K562 (cell line): ENCODE results near the gene IGLON5. TPM values are rescaled to one million over a fixed set of nuclear protein-coding genes. Genes with fewer than 3 reads are reported as not detected.

Experiments
- BMI1 ChIP-seq: fragments of 150-350 bp; IDR thresholded peaks from 2 replicates; pipeline ENCODE4 v1.6.1; 2014; ENCODE audit warnings: low read length
- EGR1 ChIP-seq: fragments of 450-650 bp; conservative IDR thresholded peaks from 2 replicates; pipeline ENCODE4 v1.6.1; 2017; ENCODE audit warnings: mild to moderate bottlenecking
- FUS ChIP-seq: fragments of 200-400 bp; formaldehyde crosslinking; optimal IDR thresholded peaks from 2 replicates; pipeline ENCODE3; 2017; ENCODE audit warnings: low read depth, low read length
- HNRNPLL ChIP-seq: fragments of 200-400 bp; formaldehyde crosslinking; IDR thresholded peaks from 2 replicates; pipeline ENCODE4 v1.6.1; 2017; ENCODE audit warnings: low read length, low read depth, mild to moderate bottlenecking; ENCODE audit not compliant: poor library complexity, severe bottlenecking
- KHSRP ChIP-seq: fragments of 450-650 bp; IDR thresholded peaks from 2 replicates; pipeline ENCODE4 v1.6.1; 2017
- SAP30 ChIP-seq: fragments of 200-600 bp; sonication (generic); IDR thresholded peaks from 2 replicates; pipeline ENCODE4 v1.6.1; 2012; ENCODE audit warnings: borderline replicate concordance, low read depth, mild to moderate bottlenecking, moderate library complexity, low read length, control low read depth, inconsistent platforms; ENCODE audit not compliant: insufficient read depth, poor library complexity, severe bottlenecking
- THAP7 ChIP-seq: fragments of 250-450 bp; sonication (Bioruptor Pico); IDR thresholded peaks from 2 replicates; pipeline ENCODE4 v1.5.0; 2021
- polyA plus RNA-seq, 8 experiments: library from polyadenylated mRNA; depleted of rRNA in 4 of 8; stranded (reverse) in 5 of 8; unstranded in 3 of 8; fragments of >200 nt; fragmentation: Nextera tagmentation in 2 of 8; fragmentation: Illumina TruSeq in 1 of 8; extraction: Ambion mirVana in 2 of 8; extraction: Trizol in 1 of 8; gene quantifications; 2 replicates each; pipeline versions ENCODE4 v1.2.1 to v1.2.3, GENCODE V29; 2011 to 2014; ENCODE audit warnings: inconsistent platforms in 1 of 8, missing spikeins in 1 of 8
- total RNA-seq, 7 experiments: library from RNA; depleted of rRNA in 6 of 7; stranded (reverse); fragments of >200 nt in 6 of 7; fragmentation: Illumina TruSeq in 2 of 7; extraction: Trizol in 2 of 7; gene quantifications; 2 replicates each; pipeline versions ENCODE4 v1.2.1 to v1.2.3, GENCODE V29; 2011 to 2021; ENCODE audit warnings: low replicate concordance in 1 of 7
- TF ChIP-seq, protein P1 (sequence below): fragments of 450-650 bp; IDR thresholded peaks from 2 replicates; pipeline ENCODE4 v1.6.1; 2016; ENCODE audit warnings: mild to moderate bottlenecking, moderate library complexity
- TF ChIP-seq, protein P2 (sequence below): fragments of 250-450 bp; sonication (Bioruptor Pico); IDR thresholded peaks from 2 replicates; pipeline ENCODE4 v1.8.0; 2021; ENCODE audit warnings: moderate library complexity, mild to moderate bottlenecking, inconsistent platforms
- TF ChIP-seq, protein P3 (sequence below): fragments of 450-650 bp; IDR thresholded peaks from 2 replicates; pipeline ENCODE4 v1.6.1; 2018; ENCODE audit not compliant: partially characterized antibody

IGLON5 gene
- total and polyA plus RNA-seq, 9 of the 15 experiments (the other 6 are each of a cell fraction or from before 2014, with no cell fraction given) = 0.03 to 0.22 (median 0.14) TPM; not detected in 2

- TF ChIP-seq, protein P1, sequence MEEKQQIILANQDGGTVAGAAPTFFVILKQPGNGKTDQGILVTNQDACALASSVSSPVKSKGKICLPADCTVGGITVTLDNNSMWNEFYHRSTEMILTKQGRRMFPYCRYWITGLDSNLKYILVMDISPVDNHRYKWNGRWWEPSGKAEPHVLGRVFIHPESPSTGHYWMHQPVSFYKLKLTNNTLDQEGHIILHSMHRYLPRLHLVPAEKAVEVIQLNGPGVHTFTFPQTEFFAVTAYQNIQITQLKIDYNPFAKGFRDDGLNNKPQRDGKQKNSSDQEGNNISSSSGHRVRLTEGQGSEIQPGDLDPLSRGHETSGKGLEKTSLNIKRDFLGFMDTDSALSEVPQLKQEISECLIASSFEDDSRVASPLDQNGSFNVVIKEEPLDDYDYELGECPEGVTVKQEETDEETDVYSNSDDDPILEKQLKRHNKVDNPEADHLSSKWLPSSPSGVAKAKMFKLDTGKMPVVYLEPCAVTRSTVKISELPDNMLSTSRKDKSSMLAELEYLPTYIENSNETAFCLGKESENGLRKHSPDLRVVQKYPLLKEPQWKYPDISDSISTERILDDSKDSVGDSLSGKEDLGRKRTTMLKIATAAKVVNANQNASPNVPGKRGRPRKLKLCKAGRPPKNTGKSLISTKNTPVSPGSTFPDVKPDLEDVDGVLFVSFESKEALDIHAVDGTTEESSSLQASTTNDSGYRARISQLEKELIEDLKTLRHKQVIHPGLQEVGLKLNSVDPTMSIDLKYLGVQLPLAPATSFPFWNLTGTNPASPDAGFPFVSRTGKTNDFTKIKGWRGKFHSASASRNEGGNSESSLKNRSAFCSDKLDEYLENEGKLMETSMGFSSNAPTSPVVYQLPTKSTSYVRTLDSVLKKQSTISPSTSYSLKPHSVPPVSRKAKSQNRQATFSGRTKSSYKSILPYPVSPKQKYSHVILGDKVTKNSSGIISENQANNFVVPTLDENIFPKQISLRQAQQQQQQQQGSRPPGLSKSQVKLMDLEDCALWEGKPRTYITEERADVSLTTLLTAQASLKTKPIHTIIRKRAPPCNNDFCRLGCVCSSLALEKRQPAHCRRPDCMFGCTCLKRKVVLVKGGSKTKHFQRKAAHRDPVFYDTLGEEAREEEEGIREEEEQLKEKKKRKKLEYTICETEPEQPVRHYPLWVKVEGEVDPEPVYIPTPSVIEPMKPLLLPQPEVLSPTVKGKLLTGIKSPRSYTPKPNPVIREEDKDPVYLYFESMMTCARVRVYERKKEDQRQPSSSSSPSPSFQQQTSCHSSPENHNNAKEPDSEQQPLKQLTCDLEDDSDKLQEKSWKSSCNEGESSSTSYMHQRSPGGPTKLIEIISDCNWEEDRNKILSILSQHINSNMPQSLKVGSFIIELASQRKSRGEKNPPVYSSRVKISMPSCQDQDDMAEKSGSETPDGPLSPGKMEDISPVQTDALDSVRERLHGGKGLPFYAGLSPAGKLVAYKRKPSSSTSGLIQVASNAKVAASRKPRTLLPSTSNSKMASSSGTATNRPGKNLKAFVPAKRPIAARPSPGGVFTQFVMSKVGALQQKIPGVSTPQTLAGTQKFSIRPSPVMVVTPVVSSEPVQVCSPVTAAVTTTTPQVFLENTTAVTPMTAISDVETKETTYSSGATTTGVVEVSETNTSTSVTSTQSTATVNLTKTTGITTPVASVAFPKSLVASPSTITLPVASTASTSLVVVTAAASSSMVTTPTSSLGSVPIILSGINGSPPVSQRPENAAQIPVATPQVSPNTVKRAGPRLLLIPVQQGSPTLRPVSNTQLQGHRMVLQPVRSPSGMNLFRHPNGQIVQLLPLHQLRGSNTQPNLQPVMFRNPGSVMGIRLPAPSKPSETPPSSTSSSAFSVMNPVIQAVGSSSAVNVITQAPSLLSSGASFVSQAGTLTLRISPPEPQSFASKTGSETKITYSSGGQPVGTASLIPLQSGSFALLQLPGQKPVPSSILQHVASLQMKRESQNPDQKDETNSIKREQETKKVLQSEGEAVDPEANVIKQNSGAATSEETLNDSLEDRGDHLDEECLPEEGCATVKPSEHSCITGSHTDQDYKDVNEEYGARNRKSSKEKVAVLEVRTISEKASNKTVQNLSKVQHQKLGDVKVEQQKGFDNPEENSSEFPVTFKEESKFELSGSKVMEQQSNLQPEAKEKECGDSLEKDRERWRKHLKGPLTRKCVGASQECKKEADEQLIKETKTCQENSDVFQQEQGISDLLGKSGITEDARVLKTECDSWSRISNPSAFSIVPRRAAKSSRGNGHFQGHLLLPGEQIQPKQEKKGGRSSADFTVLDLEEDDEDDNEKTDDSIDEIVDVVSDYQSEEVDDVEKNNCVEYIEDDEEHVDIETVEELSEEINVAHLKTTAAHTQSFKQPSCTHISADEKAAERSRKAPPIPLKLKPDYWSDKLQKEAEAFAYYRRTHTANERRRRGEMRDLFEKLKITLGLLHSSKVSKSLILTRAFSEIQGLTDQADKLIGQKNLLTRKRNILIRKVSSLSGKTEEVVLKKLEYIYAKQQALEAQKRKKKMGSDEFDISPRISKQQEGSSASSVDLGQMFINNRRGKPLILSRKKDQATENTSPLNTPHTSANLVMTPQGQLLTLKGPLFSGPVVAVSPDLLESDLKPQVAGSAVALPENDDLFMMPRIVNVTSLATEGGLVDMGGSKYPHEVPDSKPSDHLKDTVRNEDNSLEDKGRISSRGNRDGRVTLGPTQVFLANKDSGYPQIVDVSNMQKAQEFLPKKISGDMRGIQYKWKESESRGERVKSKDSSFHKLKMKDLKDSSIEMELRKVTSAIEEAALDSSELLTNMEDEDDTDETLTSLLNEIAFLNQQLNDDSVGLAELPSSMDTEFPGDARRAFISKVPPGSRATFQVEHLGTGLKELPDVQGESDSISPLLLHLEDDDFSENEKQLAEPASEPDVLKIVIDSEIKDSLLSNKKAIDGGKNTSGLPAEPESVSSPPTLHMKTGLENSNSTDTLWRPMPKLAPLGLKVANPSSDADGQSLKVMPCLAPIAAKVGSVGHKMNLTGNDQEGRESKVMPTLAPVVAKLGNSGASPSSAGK = 0 out of 2 replicates have a peak, but pooled peaks have one; percentile 71
- peak; percentile 30 for TF ChIP-seq HNRNPLL
- TF ChIP-seq, protein P2, sequence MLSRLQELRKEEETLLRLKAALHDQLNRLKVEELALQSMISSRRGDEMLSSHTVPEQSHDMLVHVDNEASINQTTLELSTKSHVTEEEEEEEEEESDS = no peak
- TF ChIP-seq, protein P3, sequence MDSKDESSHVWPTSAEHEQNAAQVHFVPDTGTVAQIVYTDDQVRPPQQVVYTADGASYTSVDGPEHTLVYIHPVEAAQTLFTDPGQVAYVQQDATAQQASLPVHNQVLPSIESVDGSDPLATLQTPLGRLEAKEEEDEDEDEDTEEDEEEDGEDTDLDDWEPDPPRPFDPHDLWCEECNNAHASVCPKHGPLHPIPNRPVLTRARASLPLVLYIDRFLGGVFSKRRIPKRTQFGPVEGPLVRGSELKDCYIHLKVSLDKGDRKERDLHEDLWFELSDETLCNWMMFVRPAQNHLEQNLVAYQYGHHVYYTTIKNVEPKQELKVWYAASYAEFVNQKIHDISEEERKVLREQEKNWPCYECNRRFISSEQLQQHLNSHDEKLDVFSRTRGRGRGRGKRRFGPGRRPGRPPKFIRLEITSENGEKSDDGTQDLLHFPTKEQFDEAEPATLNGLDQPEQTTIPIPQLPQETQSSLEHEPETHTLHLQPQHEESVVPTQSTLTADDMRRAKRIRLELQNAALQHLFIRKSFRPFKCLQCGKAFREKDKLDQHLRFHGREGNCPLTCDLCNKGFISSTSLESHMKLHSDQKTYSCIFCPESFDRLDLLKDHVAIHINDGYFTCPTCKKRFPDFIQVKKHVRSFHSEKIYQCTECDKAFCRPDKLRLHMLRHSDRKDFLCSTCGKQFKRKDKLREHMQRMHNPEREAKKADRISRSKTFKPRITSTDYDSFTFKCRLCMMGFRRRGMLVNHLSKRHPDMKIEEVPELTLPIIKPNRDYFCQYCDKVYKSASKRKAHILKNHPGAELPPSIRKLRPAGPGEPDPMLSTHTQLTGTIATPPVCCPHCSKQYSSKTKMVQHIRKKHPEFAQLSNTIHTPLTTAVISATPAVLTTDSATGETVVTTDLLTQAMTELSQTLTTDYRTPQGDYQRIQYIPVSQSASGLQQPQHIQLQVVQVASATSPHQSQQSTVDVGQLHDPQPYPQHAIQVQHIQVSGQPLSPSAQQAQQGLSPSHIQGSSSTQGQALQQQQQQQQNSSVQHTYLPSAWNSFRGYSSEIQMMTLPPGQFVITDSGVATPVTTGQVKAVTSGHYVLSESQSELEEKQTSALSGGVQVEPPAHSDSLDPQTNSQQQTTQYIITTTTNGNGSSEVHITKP = no peak
- peak; percentile 62 for TF ChIP-seq EGR1
- TF ChIP-seq SAP30 = peak; percentile 65
- TF ChIP-seq KHSRP = no peak
- 0 out of 2 replicates have a peak, but pooled peaks have one; percentile 66 for TF ChIP-seq THAP7 (CRISPR knock-in tag)
- peak; percentile 65 for TF ChIP-seq FUS
- no peak for TF ChIP-seq BMI1
Measured at GRCh38 chr19:51367565-51368365, 56.3 kb downstream of the IGLON5 start (continued).
